Measurements from ENCODE around the gene ZNF800. TPM values are rescaled to one million over a fixed set of nuclear protein-coding genes. Genes with fewer than 3 reads are reported as not detected.
A peak's percentile ranks its signal among the peaks of the same experiment; 100 is the strongest.

The ZNF800 gene, protein sequence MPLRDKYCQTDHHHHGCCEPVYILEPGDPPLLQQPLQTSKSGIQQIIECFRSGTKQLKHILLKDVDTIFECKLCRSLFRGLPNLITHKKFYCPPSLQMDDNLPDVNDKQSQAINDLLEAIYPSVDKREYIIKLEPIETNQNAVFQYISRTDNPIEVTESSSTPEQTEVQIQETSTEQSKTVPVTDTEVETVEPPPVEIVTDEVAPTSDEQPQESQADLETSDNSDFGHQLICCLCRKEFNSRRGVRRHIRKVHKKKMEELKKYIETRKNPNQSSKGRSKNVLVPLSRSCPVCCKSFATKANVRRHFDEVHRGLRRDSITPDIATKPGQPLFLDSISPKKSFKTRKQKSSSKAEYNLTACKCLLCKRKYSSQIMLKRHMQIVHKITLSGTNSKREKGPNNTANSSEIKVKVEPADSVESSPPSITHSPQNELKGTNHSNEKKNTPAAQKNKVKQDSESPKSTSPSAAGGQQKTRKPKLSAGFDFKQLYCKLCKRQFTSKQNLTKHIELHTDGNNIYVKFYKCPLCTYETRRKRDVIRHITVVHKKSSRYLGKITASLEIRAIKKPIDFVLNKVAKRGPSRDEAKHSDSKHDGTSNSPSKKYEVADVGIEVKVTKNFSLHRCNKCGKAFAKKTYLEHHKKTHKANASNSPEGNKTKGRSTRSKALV
- 10 to 100 TPM; 29.8 to 33.9 TPM for total RNA-seq

DNA sequence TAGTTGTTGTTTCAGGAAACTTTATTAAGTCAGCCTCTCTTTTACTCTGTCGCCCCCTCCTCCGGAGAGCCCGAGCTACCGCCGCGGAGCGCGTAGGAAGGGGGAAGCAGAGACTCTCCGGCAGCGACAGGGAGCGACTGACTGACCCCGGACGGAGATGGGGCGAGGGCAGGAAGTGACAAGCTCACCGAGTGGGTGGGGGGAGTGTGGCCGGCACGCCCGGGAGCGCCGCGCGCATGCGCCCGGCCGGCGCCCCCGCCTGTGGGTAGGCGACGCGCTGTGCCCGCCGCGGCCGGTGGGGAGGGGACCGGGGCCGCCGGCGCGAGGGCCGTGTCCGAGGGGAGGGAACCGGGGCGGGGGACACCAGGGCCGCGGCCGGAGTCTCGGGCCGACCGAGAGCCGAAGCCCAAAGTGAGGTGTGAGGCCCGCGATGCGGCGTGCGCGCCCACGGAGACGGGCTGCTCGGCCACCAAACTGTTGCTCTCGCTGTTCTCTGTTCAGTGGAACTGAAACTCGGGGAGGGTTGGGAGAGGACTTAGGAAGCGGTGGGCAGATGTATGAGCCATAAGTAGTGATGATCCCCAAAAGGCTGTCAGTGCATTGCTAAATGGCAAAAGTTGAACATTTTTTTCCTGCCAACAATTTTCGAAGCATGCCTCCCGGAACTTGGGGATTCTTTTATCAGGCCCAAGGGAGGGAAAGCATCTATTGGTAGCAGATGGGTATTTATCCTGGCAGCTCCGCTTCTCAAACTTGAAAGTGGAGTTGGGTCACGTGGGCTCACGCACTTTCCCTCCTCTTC, at the start of gene ZNF800:
ZNF800 (minus strand) TSS at position 143 of the 802 bp plus-strand sequence. CDS start 1,151 bp downstream, outside the sequence.
- TF ChIP-seq POLR2A (IDR thresholded peaks at IDR 0.05) (peak; percentile 91), POLR2AphosphoS5 (IDR thresholded peaks at IDR 0.05) (peak; percentile 82)
- TF ChIP-seq, protein P1, sequence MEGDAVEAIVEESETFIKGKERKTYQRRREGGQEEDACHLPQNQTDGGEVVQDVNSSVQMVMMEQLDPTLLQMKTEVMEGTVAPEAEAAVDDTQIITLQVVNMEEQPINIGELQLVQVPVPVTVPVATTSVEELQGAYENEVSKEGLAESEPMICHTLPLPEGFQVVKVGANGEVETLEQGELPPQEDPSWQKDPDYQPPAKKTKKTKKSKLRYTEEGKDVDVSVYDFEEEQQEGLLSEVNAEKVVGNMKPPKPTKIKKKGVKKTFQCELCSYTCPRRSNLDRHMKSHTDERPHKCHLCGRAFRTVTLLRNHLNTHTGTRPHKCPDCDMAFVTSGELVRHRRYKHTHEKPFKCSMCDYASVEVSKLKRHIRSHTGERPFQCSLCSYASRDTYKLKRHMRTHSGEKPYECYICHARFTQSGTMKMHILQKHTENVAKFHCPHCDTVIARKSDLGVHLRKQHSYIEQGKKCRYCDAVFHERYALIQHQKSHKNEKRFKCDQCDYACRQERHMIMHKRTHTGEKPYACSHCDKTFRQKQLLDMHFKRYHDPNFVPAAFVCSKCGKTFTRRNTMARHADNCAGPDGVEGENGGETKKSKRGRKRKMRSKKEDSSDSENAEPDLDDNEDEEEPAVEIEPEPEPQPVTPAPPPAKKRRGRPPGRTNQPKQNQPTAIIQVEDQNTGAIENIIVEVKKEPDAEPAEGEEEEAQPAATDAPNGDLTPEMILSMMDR (IDR thresholded peaks at IDR 0.05), result no peak
- intact Hi-C loops (cut with DNase I), result loop anchor here (5.0 kb wide), 2 partner anchors 195 to 950 kb away; partner anchors contain the start of genes ARF5, GCC1 and RBM28
- H3K9me3 ChIP-seq, result no peaks in the 10 kb centered on the region
- peak; percentile 90 for DNase-seq (ENCODE audit: low spot score)
- no peaks in the 10 kb centered on the region for H3K36me3 ChIP-seq
- WGBS, result under 1% methylated on average over 47 of the region's 67 CpGs
- H3K27ac ChIP-seq, result peak within 1 kb of the TSS; percentile 96
- no peaks in the 10 kb centered on the region for H3K27me3 ChIP-seq (replicated peaks; ENCODE audit: insufficient read depth)
- peak within 1 kb of the TSS; percentile 97 for H3K4me3 ChIP-seq
- H3K4me1 ChIP-seq (replicated peaks), result no peaks in the 10 kb centered on the region

DNA sequence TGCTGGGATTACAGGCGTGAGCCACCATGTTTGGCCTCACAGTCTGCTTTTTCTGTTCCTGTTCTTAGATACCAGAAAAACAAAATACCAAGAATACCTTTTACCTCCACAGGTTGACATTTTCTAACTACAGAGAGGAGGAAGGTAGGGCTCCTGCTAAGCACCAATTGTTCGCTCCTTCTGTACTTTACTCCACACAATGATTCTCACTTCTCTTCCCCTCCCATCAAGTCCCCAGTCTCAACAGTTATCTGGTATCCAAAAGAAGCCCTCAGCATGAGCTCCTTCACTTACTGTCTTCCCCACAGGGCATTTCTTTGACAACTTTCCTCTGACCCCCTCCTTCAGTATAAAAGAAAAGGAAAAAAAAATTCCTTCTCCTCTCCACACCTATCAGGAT, 47.7 kb upstream of the ZNF800 start:
- Histone ChIP-seq H3K27ac (no peak overlapping the region), H3K4me3 (no peak overlapping the region), H3K9me3 (no peaks in the 10 kb centered on the region), H3K4me1 (replicated peaks) (no peaks in the 10 kb centered on the region), H3K27me3 (replicated peaks; ENCODE audit: insufficient read depth) (no peaks in the 10 kb centered on the region), H3K36me3 (no peaks in the 10 kb centered on the region)
- intact Hi-C loops (cut with DNase I), result no loop called here
- no peak for DNase-seq (ENCODE audit: low spot score)
- WGBS, result 98% methylated on average over 2 of the region's 2 CpGs
- TF ChIP-seq POLR2A (IDR thresholded peaks at IDR 0.05) (no peak), POLR2AphosphoS5 (IDR thresholded peaks at IDR 0.05) (no peak)
- TF ChIP-seq, protein P1 (IDR thresholded peaks at IDR 0.05), result no peak

DNA sequence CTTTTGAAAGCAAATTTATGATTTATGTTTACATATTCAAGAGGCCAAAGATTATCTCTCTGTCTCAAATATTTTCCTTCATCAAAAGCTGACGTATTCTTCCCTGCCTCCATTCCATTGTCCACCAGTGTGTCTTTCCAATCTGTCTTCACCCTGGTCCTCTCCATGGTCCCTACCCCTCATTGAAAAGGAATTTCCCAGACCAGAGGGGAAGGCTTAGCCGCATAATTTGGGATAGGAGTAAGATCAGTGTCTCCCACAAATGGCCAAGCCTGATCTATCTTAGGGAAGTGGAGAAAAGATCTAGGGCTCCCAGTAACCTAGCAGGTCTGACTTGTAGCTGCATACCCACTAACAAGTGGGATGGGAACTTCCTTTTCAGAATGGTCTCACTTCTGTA, 46.3 kb upstream of the ZNF800 start:
- 72% methylated on average over 2 of the region's 2 CpGs for WGBS
- intact Hi-C loops (cut with DNase I), result no loop called here
- TF ChIP-seq, protein P1 (IDR thresholded peaks at IDR 0.05), result no peak
- TF ChIP-seq POLR2A (IDR thresholded peaks at IDR 0.05), result no peak
- TF ChIP-seq POLR2AphosphoS5 (IDR thresholded peaks at IDR 0.05), result no peak
- no peak for DNase-seq (ENCODE audit: low spot score)
- no peaks in the 10 kb centered on the region for H3K9me3 ChIP-seq
- no peaks in the 10 kb centered on the region for H3K27me3 ChIP-seq (replicated peaks; ENCODE audit: insufficient read depth)
- no peak overlapping the region for H3K27ac ChIP-seq
- H3K36me3 ChIP-seq, result no peaks in the 10 kb centered on the region
- no peaks in the 10 kb centered on the region for H3K4me1 ChIP-seq (replicated peaks)
- H3K4me3 ChIP-seq, result no peak overlapping the region

DNA sequence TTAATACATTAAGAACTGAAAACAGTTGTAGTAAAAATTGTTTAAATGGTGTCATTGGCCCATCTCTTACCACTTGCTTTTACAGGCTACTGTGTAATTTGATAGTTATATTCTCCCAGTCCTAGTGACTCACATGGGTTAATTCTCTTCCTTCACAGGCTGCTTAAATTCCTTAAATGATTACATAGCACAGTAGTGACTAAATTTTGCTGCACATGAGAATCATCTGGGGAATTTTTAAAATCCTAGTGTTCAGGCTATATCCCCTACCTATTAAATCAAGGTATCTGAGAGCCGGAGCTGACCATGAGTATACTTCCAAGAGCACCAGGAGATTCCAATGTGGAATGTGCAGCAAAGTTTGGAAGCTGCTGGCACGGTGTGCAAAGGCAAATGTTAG, 45.3 kb upstream of the ZNF800 start:
- H3K36me3 ChIP-seq, result no peaks in the 10 kb centered on the region
- DNase-seq (ENCODE audit: low spot score), result no peak
- no peak overlapping the region for H3K4me3 ChIP-seq
- TF ChIP-seq, protein P1 (IDR thresholded peaks at IDR 0.05), result no peak
- TF ChIP-seq POLR2AphosphoS5 (IDR thresholded peaks at IDR 0.05) (no peak), POLR2A (IDR thresholded peaks at IDR 0.05) (no peak)
- H3K27ac ChIP-seq, result no peak overlapping the region
- 31% methylated on average over 2 of the region's 2 CpGs for WGBS
- H3K27me3 ChIP-seq (replicated peaks; ENCODE audit: insufficient read depth), result no peaks in the 10 kb centered on the region
- intact Hi-C loops (cut with DNase I), result no loop called here
- no peaks in the 10 kb centered on the region for H3K4me1 ChIP-seq (replicated peaks)
- H3K9me3 ChIP-seq, result no peaks in the 10 kb centered on the region
